GM19395 (cell line): ENCODE data around the gene RAPGEF4.
A peak's percentile ranks its signal among the peaks of the same experiment; 100 is the strongest.

ENCODE experiments used
- ATAC-seq: cut with Tn5 transposase; IDR thresholded peaks from one replicate; pipeline ENCODE4 v1.9.1; 2021; ENCODE audit warnings: mild to moderate bottlenecking, moderate library complexity; ENCODE audit not compliant: unreplicated experiment

RAPGEF4 gene

DNA sequence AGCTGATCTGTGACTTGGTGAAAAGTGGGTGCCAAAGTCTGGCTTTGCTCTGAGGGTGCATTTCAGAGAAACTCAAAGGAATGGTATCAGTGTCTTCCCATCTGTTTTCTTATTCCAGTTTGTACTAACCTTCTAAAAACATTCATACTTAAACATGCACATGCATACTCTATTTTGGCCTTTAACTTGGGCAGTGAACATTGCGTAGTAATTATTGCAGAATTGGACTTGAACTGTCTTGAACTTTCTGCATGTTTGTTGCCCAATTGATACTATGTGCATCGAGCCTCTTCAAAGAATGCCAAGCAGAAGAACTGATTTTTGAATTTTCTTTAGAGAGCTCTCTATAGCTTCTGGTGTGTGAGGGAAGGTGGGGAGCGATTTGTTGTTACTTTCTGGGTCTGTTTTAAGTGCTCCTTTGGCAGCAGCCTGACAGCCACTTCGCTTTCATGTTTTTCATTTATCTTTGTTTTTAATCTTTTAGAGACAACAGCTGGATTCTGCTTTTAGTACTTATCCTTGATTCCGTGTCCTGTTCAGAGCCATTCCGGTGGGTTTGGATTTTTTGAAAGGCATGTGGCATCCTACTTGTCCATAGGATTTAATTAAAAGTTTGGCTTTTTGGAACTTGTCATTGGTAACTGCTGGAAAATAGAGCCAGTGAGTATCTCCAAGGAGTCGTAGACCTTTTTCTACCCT is 159.2 kb downstream of the RAPGEF4 start:
- ATAC-seq: no peak

DNA sequence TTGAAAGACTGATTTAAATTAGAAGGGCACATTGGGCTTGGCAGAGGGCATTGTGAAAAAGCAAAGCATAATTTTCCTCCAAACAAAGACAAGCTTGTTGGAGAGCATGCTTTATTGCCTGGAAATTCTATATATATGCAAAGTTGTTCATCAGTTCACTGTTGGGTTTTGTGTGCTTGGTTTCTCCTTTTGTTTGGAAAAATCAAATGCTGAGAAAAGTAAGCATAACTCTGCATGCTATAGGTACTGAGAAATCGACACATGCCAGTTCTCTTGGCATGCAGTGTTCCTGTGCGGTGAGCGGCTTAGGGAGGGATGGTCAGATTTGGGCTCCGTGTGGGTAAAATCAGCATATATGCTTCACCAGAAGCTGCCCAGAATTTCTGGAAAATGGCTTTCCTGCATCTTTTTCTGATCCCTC is 161.0 kb downstream of the RAPGEF4 start:
- no peak for ATAC-seq

DNA sequence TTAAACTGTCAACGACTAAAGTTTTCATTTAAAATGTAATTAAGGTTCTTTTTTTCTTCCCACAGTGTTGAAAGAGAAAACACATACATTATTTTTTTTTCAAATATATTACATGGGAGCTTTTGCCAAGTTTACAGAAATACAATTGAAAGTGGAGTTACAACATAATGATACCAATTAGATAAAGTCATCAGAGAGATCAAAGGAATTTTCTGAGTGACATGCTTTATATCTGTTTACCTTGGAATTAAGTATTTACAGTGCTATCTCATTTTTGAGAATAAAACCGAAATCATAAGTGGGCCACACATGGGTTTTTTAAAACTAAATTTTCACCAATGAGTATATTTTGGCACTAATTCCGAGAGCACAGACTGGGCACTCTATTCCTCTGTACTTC is 165.2 kb downstream of the RAPGEF4 start:
- no peak for ATAC-seq

DNA sequence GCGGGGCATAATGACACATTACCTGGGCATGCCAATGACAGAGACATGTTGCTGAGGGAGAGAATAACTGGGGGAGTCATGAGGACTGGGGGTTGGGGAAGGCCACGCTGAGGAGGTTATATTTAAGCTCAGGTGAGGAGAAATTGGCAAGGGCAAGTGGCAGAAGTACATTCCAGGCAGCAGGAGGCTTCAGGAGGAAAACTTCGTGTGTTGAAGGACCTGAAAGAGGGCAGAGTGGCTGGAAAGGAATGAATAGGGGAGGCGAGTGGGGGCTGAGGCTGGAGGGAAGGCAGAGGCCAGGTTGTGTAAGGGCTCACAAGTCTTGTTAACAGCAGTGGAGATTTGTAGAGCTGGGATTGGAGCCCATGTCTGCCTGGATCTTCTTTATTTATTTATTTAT is 166.3 kb downstream of the RAPGEF4 start:
- ATAC-seq: no peak

DNA sequence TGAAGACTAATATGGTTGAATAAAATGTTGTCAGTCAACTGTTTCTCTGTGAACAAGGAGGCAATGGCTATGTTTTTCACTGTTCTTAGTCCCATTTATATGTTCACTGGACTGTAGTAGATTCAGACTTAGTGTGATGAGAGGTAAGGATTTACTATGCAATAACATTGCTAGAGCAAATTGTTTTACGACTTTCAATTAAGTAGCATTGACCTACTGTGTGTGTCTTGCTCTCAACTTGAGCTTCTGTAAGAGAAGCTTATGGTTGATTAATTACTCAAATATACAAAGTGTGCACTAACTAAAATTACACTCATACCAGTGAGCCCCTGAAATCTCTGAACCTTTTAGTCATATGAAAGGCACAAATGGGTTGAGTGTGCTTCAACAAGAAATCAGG is 168.6 kb downstream of the RAPGEF4 start:
- ATAC-seq: no peak

DNA sequence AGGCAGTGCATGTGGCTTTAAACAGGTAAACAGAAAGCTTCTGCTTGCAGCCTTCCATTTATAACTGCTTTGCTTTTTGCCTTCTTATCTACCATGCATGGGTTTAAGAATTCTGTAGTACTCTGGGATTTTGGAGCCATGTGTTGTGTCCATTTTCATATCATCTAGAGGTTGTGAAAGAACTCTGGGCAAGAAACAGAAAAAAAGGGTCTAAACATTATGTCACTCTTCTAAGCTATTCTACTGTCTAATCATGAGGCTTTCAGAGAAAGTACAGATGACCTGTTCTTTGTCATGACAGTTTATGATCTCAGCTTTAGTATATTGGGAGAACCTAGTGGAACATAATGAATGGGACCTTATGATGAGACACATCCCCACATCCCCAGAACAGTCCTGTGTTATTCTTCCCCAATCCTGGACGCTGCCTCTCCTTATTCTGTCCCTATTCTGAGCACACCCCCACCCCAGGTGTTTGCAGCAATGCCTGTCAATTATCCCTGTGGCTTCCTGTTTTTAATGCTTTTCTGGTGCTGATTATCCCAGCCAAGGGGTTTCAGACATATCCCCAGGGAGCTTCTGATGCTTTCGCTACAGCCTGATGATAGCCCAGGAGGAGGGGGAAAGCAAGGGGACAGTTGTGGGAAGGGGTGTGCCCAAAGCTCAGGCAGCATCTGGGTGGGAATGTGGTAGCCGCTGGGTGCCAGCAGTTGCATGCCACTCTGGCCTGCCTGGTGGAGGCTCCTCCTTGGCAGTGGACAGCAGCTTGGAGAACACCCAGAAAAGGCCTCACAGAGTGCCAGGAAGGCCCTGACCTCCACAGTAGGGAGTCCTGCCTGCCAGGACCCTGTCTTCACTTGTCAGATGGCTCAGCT is 170.5 kb downstream of the RAPGEF4 start:
- ATAC-seq: no peak

DNA sequence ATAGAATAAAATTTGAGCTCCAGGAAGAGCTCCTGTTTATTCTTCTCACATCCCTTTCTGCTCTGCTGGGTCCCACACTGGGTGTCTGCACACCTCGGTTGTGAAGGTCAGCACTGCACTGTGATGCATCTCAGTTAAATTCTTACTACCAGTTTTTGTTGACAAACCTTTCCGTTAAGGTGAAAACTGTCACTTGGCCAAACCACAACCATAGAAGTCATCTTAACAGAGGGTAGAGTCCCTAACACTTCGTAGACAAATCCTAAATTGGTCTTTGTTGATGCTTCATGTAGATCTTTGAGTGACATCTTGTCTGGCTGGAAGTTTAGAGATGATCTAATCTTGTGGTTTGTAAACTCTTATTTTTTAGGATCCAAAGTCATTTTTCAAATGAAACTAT is 172.6 kb downstream of the RAPGEF4 start:
- ATAC-seq: no peak

DNA sequence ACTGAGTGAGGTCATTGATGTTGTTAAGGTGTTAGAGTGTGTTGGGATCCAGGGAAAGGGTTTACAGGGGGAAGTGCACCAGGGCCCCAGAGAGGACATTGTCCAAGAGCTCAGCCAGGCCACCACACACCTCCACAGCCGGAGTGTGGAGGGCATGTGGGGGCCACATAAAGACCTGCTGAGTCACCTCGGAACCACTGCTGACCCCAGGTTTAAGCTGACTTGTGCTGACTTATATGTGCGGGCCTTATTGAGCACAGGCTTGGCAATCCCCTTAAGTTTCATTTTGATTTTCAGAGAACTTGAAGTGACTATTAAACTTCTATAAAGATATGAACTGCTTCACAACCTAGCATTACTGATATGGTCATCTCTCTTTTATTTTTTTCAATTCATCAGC is 173.8 kb downstream of the RAPGEF4 start:
- no peak for ATAC-seq

DNA sequence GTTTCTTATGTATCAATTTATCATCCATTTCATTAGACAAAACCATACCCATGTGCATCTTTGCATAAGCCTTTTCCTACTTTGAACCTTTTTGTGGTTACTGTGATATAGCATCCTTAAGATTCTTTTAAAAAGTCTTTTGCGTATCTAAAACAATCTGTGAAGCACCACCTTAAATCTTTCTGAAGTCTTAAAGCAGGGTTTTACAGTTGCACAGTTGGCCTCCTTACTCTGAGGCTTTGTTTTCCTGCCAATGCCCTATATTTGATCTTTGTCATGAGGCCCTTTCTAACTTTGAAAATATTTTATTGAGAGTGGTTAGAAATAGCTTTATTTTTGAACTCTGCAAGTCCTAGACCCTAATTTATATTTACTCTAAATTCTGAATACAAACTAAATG is 176.6 kb downstream of the RAPGEF4 start:
- no peak for ATAC-seq

DNA sequence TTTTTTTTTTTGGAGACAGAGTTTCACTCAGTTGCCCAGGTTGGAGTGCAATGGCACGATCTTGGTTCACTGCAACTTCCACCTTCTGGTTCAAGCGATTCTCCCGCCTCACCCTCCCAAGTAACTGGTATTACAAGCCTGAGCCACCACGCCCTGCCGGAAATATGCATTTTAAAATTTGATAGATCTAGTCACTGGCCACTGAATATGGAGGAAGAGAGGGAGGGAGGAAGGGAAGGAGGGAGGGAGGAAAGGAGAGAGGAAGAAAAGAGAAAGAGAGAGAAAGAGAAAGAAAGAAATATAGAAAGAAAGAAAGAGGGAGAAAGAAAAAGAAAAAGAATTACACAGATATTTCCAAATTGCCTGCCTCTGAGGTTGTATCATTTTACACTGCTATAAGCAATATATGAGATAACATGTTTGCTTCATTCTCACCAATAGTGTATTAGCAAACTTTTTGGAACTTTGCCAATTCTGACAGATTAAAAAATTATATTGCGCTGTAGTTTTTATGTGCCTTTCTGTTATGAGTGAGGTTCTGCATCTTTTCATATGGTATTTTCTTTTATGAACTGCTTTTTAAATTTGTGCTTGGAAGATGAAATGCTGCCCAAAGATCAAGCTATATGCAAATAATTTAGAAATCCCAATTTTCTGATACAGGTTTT is 178.8 kb downstream of the RAPGEF4 start:
- no peak for ATAC-seq

DNA sequence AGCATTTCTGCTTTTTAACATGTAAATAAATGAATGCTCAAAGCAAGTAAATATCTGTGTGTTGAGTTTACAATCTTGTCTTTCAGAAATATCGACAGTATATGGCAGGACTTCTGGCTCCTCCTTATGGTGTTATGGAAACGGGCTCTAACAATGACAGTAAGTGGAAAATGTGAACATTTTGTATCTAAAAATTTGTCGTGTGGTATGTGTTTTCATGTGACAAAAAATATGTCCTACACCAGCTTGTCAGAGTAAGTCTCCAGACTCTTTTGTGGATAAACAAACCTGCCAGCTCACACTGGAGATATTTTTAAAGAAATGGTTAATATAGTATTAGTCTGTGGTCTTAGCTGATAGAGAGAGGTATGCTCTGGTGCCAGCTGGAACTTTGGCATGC is 182.1 kb downstream of the RAPGEF4 start:
- ATAC-seq: no peak

DNA sequence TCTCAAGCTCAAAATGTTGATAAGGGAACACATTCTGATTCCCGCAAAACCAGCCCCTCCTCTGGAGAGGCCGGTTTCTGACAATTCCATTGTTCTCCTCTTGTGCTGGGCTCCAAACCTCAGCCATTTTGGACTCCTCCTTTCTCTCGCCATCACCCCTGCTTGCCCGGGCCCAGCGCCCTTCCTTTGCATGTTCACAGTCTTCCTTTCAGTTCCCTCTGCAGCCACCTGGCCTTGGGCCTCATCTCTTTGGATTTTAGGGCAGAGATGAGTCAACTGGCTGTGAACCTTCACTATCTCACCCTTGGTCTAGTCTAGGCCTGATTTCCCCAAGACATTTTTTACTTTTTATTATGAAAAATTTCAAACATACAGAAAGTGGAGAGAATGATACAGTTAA is 184.1 kb downstream of the RAPGEF4 start:
- ATAC-seq: peak; percentile 89

DNA sequence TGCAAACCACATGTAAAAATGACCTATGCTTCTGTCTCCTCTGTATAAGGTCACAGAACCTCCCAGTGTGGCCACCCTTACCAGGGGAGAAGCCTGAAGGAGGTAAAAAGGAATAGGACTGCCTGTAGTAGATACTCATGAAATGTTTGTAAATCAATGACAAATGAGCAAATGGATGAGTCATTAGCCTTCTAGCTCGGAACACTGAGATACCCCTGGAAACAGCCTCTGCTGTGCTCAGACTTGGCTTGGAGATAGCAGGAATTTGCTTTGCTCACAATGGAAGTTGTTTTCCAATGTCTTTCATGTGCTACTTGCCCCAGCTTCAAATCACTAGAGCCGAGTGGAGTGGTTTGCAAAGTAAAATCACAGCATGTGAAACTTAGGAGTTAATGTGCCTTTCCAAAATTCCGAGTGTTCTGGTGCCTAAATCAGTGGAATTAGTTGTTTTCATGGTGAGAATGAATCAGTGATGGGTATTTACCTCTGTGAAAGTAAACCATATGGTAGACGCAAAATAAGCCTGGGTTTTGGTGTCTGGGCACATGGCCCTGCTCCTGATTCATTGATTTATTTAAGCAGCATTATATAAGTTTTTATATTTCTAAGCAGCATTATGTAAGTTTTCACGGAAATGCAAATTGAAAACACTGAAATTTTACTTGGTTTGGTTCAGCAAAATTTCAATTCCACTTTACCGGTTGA is 186.0 kb downstream of the RAPGEF4 start:
- ATAC-seq: no peak

DNA sequence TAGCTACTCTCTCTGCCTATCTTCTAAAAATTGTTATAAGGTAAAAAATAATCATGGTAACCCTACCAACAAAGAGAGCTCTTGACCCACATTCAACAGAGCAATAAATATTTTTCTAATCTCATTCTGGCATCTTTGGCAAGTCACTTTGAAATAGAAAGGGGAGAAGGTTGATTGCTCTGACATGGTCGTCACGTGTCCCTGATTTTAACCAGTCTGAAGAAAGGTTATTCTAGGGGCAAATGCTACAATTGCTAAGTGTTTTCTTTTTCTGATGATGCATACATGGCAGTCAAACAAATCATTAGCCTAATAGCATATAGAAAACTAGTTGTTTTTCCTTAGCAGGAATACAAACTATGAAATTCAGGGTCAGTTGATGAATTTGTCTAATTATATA is 186.7 kb downstream of the RAPGEF4 start:
- no peak for ATAC-seq

DNA sequence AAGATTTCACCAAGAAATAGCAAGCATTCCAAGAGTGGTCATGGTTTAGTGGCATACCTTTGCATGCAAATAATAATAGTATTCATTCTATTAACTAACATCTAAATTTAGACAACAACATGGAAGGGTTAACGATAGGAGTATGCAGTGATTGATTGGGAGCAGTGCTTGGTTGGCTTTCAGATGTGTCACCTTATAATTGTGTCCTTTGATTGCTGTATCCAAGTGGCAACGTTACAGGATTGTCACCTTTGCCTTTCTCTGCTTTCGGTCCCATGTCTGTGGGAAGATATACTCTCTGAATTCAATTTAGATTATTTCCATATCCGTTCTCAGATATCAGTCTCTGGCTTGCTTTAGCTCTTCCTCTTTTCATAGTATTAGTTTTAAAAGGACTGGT is 187.2 kb downstream of the RAPGEF4 start:
- no peak for ATAC-seq

DNA sequence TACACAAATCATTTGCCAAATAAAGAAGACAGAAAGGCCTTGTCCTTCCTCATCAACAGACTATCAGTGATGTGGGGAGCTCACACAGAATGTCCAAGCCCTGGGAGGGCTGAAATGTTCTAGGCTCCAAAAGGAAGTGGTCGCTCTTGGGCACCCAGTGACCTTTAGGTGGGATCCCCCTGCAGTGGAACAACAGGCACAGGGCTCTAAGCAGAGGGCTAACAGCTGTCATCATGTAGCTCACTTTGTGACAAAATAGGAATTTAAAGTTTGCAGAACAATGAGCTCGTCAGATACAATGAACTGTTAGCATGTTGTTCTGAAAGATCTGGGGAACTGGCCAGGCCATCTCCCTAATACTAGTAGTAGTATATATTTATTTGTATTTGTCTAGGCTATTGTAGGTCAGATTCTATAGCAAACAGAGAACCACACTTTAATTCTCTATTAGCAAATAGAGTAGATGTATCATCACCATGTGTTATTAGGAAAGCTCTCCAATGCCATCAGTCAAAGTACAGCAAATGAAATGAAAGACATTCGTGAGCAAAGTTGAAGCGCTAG is 188.5 kb downstream of the RAPGEF4 start:
- ATAC-seq: no peak

DNA sequence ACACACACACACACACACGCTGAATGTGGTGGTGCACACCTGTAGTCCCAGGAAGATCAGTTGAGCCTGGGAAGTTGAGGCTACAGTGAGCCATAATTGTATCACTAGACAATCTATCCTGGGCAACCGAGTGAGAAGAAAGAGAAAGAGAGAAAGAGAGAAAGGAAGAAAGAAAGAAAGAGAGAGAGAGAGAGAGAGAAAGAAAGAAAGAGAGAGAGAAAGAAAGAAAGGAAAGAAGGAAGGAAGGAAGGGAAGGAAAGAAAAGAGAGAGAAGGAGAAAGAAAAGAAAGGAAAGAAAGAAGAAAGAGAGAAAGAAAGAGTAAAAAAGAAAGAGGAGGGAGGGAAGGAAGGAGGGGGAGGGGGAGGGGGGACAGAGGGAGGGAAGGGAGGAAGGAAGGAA is 190.0 kb downstream of the RAPGEF4 start:
- ATAC-seq: no peak

DNA sequence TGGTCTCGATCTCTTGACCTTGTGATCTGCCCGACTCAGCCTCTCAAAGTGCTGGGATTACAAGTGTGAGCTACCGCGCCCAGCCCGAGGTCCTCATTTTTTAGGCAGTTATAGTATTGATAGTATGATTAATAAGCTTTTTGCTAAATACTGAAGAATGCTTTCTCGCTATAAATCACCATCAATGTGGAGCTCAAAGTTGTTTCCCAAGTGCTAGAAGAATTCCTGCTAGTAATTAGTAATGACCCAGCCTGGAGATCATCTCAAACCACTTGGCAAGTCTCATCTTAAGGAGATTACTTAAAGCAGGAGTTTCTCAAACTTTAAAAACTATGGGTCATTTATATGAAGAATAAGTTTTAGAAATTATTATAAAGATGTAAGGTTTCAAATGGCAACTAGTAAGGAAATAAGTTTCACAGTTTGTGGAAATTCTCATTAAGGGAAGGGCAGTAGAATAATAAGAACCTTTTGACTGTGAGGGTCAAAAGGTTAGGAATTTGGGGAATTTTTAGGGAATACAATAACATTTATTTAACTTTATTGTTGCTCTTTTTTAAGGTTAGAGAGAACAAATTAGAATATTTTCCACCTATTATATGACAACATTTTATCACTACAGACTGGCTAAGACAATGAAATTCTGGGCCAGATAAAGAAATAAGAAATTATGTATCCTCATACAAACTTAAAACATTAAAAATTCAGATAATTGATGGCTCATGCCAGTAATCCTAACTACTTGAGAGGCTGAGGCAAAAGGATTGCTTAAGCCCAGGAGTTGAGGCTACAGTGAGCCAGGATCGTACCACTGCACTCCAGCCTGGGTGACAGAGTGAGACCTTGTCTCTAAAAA is 191.4 kb downstream of the RAPGEF4 start:
- no peak for ATAC-seq

DNA sequence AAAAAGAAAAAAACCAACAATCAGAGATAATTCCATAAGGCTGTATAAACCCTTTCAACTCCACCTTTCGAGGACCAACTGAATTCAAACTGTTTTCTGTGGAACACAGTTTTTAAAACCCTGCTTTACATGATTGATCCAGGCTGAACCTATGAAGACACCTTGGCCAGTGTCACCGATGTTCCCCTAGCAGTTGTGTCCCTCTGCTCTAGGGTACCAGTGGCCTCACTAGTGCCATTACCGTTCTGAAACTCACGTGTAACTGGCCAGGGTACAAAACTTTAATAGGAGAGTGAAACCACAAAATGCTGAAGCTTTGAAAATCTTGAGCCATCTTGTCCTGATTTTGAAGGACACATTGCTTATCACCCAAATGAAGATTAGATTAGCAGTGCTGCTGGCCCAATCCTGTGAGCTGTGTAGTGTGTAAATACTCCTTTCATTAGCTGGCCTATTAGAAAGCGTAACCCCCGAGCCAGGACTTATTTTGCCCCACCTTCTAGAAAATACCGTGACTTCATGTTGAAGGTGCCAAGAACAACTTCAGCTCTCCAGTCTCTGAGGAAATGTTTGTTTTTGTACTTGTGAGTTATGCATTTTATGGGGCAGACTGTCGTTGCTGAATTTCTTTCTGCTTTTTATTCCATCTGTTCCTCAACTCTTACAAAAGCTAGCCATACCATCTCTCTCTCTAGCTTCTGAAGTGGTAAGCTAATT is 192.2 kb downstream of the RAPGEF4 start:
- ATAC-seq: no peak
